ENCODE data around the gene RBFOX1. TPM values are rescaled to one million over a fixed set of nuclear protein-coding genes. Genes with fewer than 3 reads are reported as not detected.

The RBFOX1 gene
- total RNA-seq, 1 donor from 2014 or later = not detected

- Mint-ChIP-seq H3K4me1 (ENCODE audit: low read depth) (no peaks in the 10 kb centered on the region), H3K36me3 (ENCODE audit: low read depth) (no peaks in the 10 kb centered on the region), H3K4me3 (ENCODE audit: unreplicated experiment) (no peak overlapping the region), H3K27ac (ENCODE audit: unreplicated experiment) (no peak overlapping the region), H3K27me3 (ENCODE audit: low read depth) (no peaks in the 10 kb centered on the region), H3K9me3 (ENCODE audit: low read depth) (peaks cover 16% of the 10 kb centered on the region)
- TF ChIP-seq CTCF (IDR thresholded peaks at IDR 0.05) = no peak
- no peak for DNase-seq (ENCODE audit: low spot score)
Measured at GRCh38 chr16:7294020-7294419, 38.6 kb upstream of the RBFOX1 start.

- no peak overlapping the region for H3K27ac Mint-ChIP-seq (ENCODE audit: unreplicated experiment)
- peaks cover 35% of the 10 kb centered on the region for H3K27me3 Mint-ChIP-seq (ENCODE audit: low read depth)
- no peak overlapping the region for H3K4me3 Mint-ChIP-seq (ENCODE audit: unreplicated experiment)
Measured at GRCh38 chr16:7303052-7303610, 29.5 kb upstream of the RBFOX1 start.

GRCh38 chr16:7303660-7304200, 28.9 kb upstream of the RBFOX1 start:
- no peaks in the 10 kb centered on the region for H3K36me3 Mint-ChIP-seq (ENCODE audit: low read depth)
- no peak overlapping the region for H3K27ac Mint-ChIP-seq (ENCODE audit: unreplicated experiment)
- no peak for TF ChIP-seq CTCF (IDR thresholded peaks at IDR 0.05)
- no peak for DNase-seq (ENCODE audit: low spot score)
- peaks cover 35% of the 10 kb centered on the region for H3K27me3 Mint-ChIP-seq (ENCODE audit: low read depth)
- no peak overlapping the region for H3K4me3 Mint-ChIP-seq (ENCODE audit: unreplicated experiment)
- no peaks in the 10 kb centered on the region for H3K4me1 Mint-ChIP-seq (ENCODE audit: low read depth)
- no peaks in the 10 kb centered on the region for H3K9me3 Mint-ChIP-seq (ENCODE audit: low read depth)

More at GRCh38 chr16:7303052-7303610, 29.5 kb upstream of the RBFOX1 start:
- no peak for DNase-seq (ENCODE audit: low spot score)
- Mint-ChIP-seq H3K36me3 (ENCODE audit: low read depth) (no peaks in the 10 kb centered on the region), H3K4me1 (ENCODE audit: low read depth) (no peaks in the 10 kb centered on the region), H3K9me3 (ENCODE audit: low read depth) (no peaks in the 10 kb centered on the region)
- no peak for TF ChIP-seq CTCF (IDR thresholded peaks at IDR 0.05)

- peaks cover 35% of the 10 kb centered on the region for H3K27me3 Mint-ChIP-seq (ENCODE audit: low read depth)
- TF ChIP-seq CTCF (IDR thresholded peaks at IDR 0.05) = no peak
- no peaks in the 10 kb centered on the region for H3K4me1 Mint-ChIP-seq (ENCODE audit: low read depth)
- H3K9me3 Mint-ChIP-seq (ENCODE audit: low read depth) = no peaks in the 10 kb centered on the region
- H3K4me3 Mint-ChIP-seq (ENCODE audit: unreplicated experiment) = no peak overlapping the region
- DNase-seq (ENCODE audit: low spot score) = no peak
- H3K36me3 Mint-ChIP-seq (ENCODE audit: low read depth) = no peaks in the 10 kb centered on the region
- H3K27ac Mint-ChIP-seq (ENCODE audit: unreplicated experiment) = no peak overlapping the region
Measured at GRCh38 chr16:7304279-7304678, 28.4 kb upstream of the RBFOX1 start.

- Mint-ChIP-seq H3K27ac (ENCODE audit: unreplicated experiment) (no peak overlapping the region), H3K4me3 (ENCODE audit: unreplicated experiment) (no peak overlapping the region), H3K36me3 (ENCODE audit: low read depth) (no peaks in the 10 kb centered on the region), H3K4me1 (ENCODE audit: low read depth) (no peaks in the 10 kb centered on the region), H3K27me3 (ENCODE audit: low read depth) (peaks cover 34% of the 10 kb centered on the region), H3K9me3 (ENCODE audit: low read depth) (no peaks in the 10 kb centered on the region)
- no peak for DNase-seq (ENCODE audit: low spot score)
- no peak for TF ChIP-seq CTCF (IDR thresholded peaks at IDR 0.05)
Measured at GRCh38 chr16:7304958-7305357, 27.7 kb upstream of the RBFOX1 start.

Measured in chondrocyte (in vitro differentiated cells).